ENCODE measurements around the gene DUSP6.

DNA sequence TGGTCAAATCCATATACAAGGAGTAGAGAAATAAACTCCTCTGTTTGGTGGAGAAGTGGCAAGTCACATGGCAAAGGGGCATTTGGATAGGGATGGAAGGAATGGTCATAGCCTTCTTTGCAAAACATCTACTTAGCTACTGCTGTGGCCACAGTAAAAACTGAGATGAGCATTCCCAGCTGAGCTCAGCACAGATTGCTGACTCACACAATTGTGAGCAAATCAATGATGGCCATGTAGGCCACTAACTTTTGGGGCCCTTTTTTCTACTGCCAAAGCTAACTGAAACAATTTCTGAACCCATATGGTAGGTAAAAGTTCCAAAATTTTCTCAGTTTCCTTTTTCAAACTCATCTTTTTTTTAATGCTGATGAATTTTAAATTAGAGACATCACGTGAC lies 31.6 kb downstream of the DUSP6 start:
- TF ChIP-seq, protein P1, sequence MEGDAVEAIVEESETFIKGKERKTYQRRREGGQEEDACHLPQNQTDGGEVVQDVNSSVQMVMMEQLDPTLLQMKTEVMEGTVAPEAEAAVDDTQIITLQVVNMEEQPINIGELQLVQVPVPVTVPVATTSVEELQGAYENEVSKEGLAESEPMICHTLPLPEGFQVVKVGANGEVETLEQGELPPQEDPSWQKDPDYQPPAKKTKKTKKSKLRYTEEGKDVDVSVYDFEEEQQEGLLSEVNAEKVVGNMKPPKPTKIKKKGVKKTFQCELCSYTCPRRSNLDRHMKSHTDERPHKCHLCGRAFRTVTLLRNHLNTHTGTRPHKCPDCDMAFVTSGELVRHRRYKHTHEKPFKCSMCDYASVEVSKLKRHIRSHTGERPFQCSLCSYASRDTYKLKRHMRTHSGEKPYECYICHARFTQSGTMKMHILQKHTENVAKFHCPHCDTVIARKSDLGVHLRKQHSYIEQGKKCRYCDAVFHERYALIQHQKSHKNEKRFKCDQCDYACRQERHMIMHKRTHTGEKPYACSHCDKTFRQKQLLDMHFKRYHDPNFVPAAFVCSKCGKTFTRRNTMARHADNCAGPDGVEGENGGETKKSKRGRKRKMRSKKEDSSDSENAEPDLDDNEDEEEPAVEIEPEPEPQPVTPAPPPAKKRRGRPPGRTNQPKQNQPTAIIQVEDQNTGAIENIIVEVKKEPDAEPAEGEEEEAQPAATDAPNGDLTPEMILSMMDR (IDR thresholded peaks at IDR 0.05): no peak
- TF ChIP-seq POLR2A (IDR thresholded peaks at IDR 0.05): no peak
